ENCODE results near the gene GABPB2.
A peak's percentile ranks its signal among the peaks of the same experiment; 100 is the strongest.

Gene GABPB2

GRCh38 chr1:151133018-151133806, 62.7 kb downstream of the GABPB2 start:
- DNase-seq: no peak

- DNase-seq: no peak
These were observed 63.8 kb downstream of the GABPB2 start for GRCh38 chr1:151134396-151134795.

- DNase-seq: no peak
These were observed 64.4 kb downstream of the GABPB2 start for GRCh38 chr1:151134991-151135390.

- no peak for DNase-seq
These were observed 65.1 kb downstream of the GABPB2 start for GRCh38 chr1:151135433-151136385.

GRCh38 chr1:151137789-151138188, 67.2 kb downstream of the GABPB2 start:
- DNase-seq: no peak

GRCh38 chr1:151142411-151143056, 72.0 kb downstream of the GABPB2 start:
- no peak for DNase-seq

GRCh38 chr1:151143057-151143435, 72.5 kb downstream of the GABPB2 start:
- no peak for DNase-seq

GRCh38 chr1:151143986-151144385, 73.4 kb downstream of the GABPB2 start:
- DNase-seq: no peak

- no peak for DNase-seq
These were observed 74.1 kb downstream of the GABPB2 start for GRCh38 chr1:151144474-151145303.

GRCh38 chr1:151145304-151146071, 74.9 kb downstream of the GABPB2 start:
- peak; percentile 23 for DNase-seq

GRCh38 chr1:151146072-151146411, 75.5 kb downstream of the GABPB2 start:
- no peak for DNase-seq

- DNase-seq: peak; percentile 90
These were observed 76.0 kb downstream of the GABPB2 start, which contains the start of gene SEMA6C for GRCh38 chr1:151146412-151147131. SEMA6C (minus strand) TSS chr1:151146631; CDS start chr1:151142621, 4,010 bp downstream.

GRCh38 chr1:151147132-151147503, 76.6 kb downstream of the GABPB2 start:
- DNase-seq: no peak

- DNase-seq: no peak
These were observed 77.1 kb downstream of the GABPB2 start for GRCh38 chr1:151147665-151148064.

- DNase-seq: no peak
These were observed 85.9 kb downstream of the GABPB2 start, which contains the start of gene TNFAIP8L2 for GRCh38 chr1:151156515-151156819. TNFAIP8L2 (plus strand) TSS chr1:151156649; CDS start chr1:151158698, 2,049 bp downstream.

- DNase-seq: no peak
These were observed 86.5 kb downstream of the GABPB2 start for GRCh38 chr1:151157067-151157531.

GRCh38 chr1:151158326-151158725, 87.8 kb downstream of the GABPB2 start:
- DNase-seq: no peak

- DNase-seq: no peak
These were observed 88.2 kb downstream of the GABPB2 start for GRCh38 chr1:151158751-151159251.

GRCh38 chr1:151159373-151159772, 88.8 kb downstream of the GABPB2 start:
- no peak for DNase-seq

GRCh38 chr1:151164732-151165280, 94.2 kb downstream of the GABPB2 start:
- no peak for DNase-seq

Measured in fibroblast of skin of right biceps (primary cell).